GM21619 (cell line): ENCODE results near the gene C4orf50.

Experiments
- ATAC-seq: cut with Tn5 transposase; IDR thresholded peaks from one replicate; pipeline ENCODE4 v1.9.1; 2021; ENCODE audit not compliant: unreplicated experiment

The C4orf50 gene

DNA sequence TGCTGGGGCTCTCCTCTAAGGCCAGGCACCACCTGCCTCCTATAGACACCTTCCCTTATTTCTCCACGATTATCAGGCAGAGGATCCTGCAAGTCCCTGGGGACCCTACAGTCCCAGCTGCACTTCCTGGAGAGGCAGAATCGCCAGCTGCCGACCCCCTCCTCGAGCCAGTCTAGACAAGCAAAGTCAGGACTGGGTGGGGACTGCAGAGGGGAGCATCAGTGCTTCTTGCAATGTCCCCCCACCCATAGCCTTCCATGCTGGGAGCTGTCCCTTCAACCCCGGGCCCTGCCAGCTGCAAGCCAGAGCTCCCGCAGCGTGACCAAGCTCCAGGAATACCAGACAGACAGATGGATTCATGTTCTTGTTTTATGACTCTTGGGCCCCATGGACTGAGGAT lies 124.0 kb downstream of the C4orf50 start:
- ATAC-seq: no peak

- no peak for ATAC-seq
Measured at GRCh38 chr4:5893591-5893990, 124.6 kb downstream of the C4orf50 start.

- no peak for ATAC-seq
Measured at GRCh38 chr4:5893004-5893580, 125.1 kb downstream of the C4orf50 start, which contains the start of gene CRMP1. TSS of gene CRMP1 (minus strand) at chr4:5893086. CDS start at chr4:5892969, 117 bp downstream.

GRCh38 chr4:5892323-5893003 lies 125.8 kb downstream of the C4orf50 start:
- no peak for ATAC-seq

- no peak for ATAC-seq
Measured at GRCh38 chr4:5891563-5892322, 126.5 kb downstream of the C4orf50 start.

GRCh38 chr4:5890063-5890727 lies 128.0 kb downstream of the C4orf50 start:
- ATAC-seq: no peak

- ATAC-seq: no peak
Measured at GRCh38 chr4:5889002-5889696, 129.1 kb downstream of the C4orf50 start.

DNA sequence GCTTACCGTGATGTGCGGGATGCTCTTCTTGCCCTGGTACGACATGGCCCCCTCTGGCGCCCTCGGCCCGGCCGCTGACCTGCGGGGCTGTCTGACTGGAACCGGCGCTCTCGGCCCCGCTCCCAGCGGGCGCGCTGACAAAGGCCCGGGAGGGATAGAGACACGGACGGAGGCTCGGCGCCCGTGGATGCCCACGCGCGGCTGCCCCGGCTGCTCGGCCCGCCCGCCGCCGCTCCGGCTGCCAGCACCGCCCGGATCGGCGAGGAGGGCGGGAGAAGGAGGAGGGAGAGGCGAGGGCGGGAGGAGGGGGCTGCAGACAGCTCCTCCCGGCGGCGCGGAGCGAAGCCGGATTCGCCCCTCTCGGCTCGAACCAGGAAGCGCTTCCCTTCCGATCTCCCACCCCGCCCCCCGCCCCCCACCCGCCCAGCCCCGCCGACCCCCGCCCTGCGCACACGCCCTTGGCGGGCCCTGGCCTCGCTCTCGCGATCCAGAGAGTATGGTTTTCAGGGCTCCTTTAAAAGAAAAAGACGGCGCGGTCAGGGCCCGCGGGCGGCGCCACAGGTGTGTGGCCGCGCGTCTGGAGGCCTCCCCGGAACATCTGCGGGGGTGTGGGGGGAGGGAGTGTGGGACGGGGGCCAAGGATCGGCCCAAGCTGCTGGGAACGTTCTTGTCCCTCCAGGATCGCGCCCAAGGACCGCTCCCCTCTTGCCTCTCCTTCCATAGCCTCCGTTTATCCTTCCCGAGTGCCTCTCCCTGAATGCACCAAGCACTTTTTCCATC lies 129.8 kb downstream of the C4orf50 start:
- no peak for ATAC-seq

- no peak for ATAC-seq
Measured at GRCh38 chr4:5887361-5888221, 130.6 kb downstream of the C4orf50 start.

DNA sequence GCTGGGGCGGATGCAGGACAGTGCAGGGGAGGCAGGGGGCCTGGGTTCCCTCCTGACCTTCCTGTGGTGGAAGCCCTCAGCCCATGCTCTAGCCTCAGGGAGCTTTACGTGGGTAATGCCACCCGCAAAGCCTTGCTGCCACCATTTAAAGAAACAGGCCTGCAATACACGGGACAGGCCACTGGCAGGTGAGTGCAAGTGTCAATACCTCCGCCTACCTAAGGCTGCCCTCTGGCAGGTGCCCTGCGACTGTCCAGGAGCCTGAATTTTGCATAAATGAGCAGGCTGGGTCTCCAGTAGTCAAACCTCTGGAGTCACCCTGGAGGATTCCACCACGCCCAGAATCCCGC lies 131.2 kb downstream of the C4orf50 start:
- no peak for ATAC-seq

DNA sequence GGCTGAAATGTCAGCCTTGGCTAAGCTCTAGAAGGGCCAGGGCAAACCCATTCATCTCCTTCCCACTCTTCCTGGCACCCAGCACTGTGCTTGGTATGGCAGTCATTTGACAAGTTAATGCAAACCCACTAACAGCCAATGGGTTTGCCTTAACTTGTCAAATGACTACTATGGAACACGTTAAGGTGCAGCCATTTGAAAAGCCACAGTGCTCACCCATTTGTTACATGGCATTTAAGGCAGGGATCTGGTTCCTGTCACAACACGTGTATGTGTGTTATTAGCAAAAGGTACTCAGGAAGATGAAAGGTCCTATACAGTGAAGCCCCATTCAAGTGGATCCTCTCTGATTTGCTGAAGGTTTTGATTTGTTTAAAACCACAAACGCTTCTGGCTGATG lies 132.5 kb downstream of the C4orf50 start:
- no peak for ATAC-seq

DNA sequence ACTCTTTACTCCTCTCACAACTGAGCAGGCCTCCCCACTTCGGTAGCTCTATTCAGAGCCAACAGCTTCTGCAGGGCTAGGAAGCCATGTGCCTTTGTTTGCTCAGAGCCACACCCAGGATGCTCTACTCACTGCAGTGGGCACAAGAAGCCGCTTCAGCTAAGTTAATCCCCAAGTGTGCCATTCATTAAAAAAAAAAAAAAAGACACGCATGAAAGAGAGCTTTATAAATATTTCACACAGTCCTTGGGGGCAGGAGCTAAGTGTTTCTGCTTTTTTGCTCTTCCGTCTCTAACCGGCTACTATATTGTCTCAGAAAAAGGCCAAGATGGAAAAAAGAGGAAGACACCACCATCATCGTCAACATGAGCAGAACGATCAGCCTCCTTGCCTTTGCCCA lies 133.4 kb downstream of the C4orf50 start:
- ATAC-seq: no peak

DNA sequence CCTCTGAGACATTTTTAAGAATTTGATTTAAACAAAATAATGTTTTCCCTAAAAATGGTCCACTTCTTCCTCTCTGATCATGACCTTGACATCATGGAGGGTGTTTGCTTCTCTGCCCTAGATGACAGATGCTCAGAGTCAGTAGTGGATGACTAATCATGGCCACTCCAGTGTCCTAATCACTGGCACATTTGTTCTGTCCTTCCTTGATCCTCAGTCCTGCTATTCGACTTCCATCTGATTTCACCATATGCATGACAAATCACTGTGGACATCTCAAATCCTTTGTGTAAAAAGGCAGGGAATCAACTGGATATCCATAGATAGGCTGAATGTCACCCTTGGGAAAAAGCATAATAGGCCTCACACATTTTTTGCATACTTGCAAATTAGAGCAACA lies 134.3 kb downstream of the C4orf50 start:
- ATAC-seq: no peak

DNA sequence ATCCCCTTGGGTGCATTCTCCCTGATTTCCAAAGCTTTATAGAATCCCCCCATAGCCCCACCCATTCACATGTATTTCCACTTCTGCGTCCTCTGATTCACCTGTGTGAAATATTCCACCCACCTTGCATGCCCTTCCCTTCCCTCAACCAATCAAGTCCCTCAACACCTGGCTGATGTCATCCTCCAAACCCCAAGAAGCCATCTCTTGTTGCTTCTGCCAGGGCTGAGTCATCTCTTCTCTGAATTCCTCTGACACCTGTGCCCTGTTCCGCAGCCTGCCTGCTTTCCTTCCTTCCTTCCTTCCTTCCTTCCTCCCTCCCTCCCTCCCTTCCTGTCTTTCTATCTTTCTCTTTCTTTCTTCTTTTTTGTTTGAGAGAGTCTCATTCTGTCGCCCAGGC lies 135.3 kb downstream of the C4orf50 start:
- no peak for ATAC-seq

- no peak for ATAC-seq
Measured at GRCh38 chr4:5881340-5881739, 136.9 kb downstream of the C4orf50 start.

DNA sequence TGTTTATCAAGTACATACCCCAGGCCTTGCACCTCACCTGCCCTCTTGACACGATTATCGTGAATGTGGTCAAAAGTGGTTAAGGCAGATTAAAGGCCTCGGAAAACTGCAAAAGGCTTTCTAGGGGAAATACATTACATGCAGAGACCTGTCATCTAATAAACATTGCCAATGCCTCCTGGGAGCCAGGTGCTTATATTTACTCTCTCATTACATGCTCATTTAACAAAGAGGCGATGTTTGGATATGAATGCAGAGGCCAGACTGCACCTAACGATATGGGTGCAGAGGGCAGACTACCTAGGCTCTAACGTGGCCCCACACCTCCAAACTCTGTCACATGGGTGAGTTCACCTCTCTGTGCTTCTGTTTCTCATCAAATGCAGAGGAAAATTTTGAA lies 139.9 kb downstream of the C4orf50 start:
- ATAC-seq: no peak

DNA sequence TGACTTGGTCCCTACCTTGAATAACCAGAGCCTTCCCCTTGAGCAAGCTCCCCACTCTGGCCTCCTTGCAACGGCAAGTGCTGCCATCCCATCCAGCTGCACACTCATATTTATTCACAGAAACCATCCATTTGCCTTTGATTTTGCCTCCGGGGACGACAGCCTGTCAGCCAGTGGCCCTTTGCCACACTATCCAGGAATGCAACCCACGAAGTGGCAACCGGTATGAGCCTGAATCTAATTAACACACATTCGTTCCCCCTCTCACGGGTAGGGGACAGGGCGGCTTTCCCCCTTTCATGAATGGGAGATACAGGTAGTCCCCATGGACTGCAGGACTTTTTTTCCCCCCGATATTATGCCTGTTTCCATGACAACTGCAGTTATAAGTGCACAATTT lies 140.8 kb downstream of the C4orf50 start:
- ATAC-seq: no peak

- no peak for ATAC-seq
Measured at GRCh38 chr4:5874811-5875449, 143.3 kb downstream of the C4orf50 start.

GRCh38 chr4:5870701-5871100 lies 147.5 kb downstream of the C4orf50 start:
- ATAC-seq: no peak
